HFFc6 (cell line): ENCODE results near the gene GABRG3. TPM values are rescaled to one million over a fixed set of nuclear protein-coding genes. Genes with fewer than 3 reads are reported as not detected.

ENCODE experiments used
- DNase-seq: peaks from one replicate; pipeline ENCODE4 v3.0.0-alpha.2; 2018
- H3K27ac Mint-ChIP-seq: 2 replicates; pipeline ENCODE4 v1.8.0; 2020; ENCODE audit warnings: mild to moderate bottlenecking, mixed read lengths
- H3K27me3 Mint-ChIP-seq: 2 replicates; pipeline ENCODE4 v1.8.0; 2021; ENCODE audit warnings: mild to moderate bottlenecking, moderate library complexity, mixed read lengths; ENCODE audit not compliant: insufficient read depth
- H3K36me3 Mint-ChIP-seq: 2 replicates; pipeline ENCODE4 v1.8.0; 2021; ENCODE audit warnings: low read depth, mixed read lengths
- H3K4me1 Mint-ChIP-seq: 2 replicates; pipeline ENCODE4 v1.8.0; 2020; ENCODE audit warnings: low read depth, mixed read lengths
- H3K4me3 Mint-ChIP-seq: 2 replicates; pipeline ENCODE4 v1.8.0; 2020; ENCODE audit warnings: mild to moderate bottlenecking, moderate library complexity, mixed read lengths
- H3K9me3 Mint-ChIP-seq: 2 replicates; pipeline ENCODE4 v1.8.0; 2020; ENCODE audit warnings: mild to moderate bottlenecking, mixed read lengths
- CTCF ChIP-seq: fragments of 200-600 bp; sonication (generic); IDR thresholded peaks from 2 replicates; pipeline ENCODE4 v1.5.0; 2021; ENCODE audit warnings: antibody characterized with exemption, mild to moderate bottlenecking
- total RNA-seq, 6 experiments: library from RNA; stranded (reverse); fragmentation: NEBNext Ultra II Directional; extraction: Animal tissue kit (Norgen Biotek cat#: 25700); gene quantifications; 2 replicates in 1 of 6; 3 replicates in 5 of 6; pipeline ENCODE4 v1.2.3, GENCODE V29; 2021

The GABRG3 gene
- total RNA-seq, 6 experiments from 2014 or later: not detected

DNA sequence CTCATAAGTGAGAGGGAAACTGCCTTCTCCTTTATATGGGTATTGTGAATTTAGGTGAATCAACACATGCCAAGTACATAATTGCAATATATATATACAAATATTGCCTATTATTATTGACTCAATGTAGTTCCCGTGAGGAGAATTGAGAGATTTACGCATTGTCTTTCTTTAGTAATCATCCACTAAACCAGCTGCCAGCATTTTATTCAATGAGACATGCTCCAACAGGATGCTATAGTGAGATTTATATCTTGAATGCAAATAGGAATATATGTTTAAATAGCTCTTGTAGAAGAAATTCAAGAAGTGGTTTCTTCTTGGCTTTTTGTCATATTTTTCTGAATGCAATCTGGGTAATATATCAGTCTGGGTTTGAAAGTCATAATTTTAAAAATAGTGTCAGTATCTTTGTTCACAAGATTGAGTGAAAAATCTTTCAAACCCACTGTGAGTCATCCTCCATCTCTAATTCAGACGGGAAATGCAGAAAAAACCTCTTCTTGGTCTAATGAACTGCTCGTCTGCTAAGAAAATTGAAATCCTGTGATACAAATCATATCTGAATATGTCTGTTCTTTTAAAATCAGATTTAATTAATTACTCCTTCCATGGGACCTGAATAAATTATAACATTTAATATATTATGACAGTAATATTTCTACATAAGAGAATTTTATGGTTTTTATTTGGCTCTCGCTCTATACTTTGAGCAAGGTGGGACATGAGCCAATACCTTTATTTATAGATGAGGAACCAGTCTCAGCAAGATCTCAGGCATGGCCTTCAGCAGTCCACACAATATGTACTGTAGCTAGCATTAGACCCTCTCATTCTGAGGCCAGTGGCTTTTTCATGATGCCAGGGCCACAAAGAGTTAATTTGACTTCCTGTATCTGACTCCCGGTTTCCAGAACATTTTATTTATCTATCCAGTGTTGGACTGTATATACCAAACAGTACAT lies 516.0 kb downstream of the GABRG3 start:
- Mint-ChIP-seq H3K4me3 (no peak overlapping the region), H3K27me3 (no peaks in the 10 kb centered on the region), H3K27ac (no peak overlapping the region), H3K36me3 (0 out of 2 replicates have a peak, but pooled peaks cover 4% of the 10 kb centered on the region), H3K4me1 (no peaks in the 10 kb centered on the region), H3K9me3 (peaks cover 40% of the 10 kb centered on the region)
- TF ChIP-seq CTCF: no peak
- no peak for DNase-seq

- Mint-ChIP-seq H3K27ac (no peak overlapping the region), H3K9me3 (peaks cover 40% of the 10 kb centered on the region), H3K4me1 (no peaks in the 10 kb centered on the region), H3K27me3 (no peaks in the 10 kb centered on the region), H3K36me3 (0 out of 2 replicates have a peak, but pooled peaks cover 4% of the 10 kb centered on the region), H3K4me3 (no peak overlapping the region)
- no peak for TF ChIP-seq CTCF
- no peak for DNase-seq
Observed at GRCh38 chr15:27487846-27488245, 516.9 kb downstream of the GABRG3 start.

GRCh38 chr15:27490867-27491595 lies 520.0 kb downstream of the GABRG3 start:
- H3K4me1 Mint-ChIP-seq: no peaks in the 10 kb centered on the region
- no peak for TF ChIP-seq CTCF
- no peak for DNase-seq
- H3K36me3 Mint-ChIP-seq: no peaks in the 10 kb centered on the region
- H3K27ac Mint-ChIP-seq: no peak overlapping the region
- H3K9me3 Mint-ChIP-seq: peaks cover 28% of the 10 kb centered on the region
- H3K27me3 Mint-ChIP-seq: no peaks in the 10 kb centered on the region
- no peak overlapping the region for H3K4me3 Mint-ChIP-seq

- H3K27ac Mint-ChIP-seq: no peak overlapping the region
- no peak overlapping the region for H3K4me3 Mint-ChIP-seq
- H3K4me1 Mint-ChIP-seq: no peaks in the 10 kb centered on the region
- no peak for TF ChIP-seq CTCF
- no peaks in the 10 kb centered on the region for H3K27me3 Mint-ChIP-seq
- H3K9me3 Mint-ChIP-seq: peaks cover 32% of the 10 kb centered on the region
- no peaks in the 10 kb centered on the region for H3K36me3 Mint-ChIP-seq
- DNase-seq: no peak
Observed at GRCh38 chr15:27491666-27492621, 521.0 kb downstream of the GABRG3 start.

DNA sequence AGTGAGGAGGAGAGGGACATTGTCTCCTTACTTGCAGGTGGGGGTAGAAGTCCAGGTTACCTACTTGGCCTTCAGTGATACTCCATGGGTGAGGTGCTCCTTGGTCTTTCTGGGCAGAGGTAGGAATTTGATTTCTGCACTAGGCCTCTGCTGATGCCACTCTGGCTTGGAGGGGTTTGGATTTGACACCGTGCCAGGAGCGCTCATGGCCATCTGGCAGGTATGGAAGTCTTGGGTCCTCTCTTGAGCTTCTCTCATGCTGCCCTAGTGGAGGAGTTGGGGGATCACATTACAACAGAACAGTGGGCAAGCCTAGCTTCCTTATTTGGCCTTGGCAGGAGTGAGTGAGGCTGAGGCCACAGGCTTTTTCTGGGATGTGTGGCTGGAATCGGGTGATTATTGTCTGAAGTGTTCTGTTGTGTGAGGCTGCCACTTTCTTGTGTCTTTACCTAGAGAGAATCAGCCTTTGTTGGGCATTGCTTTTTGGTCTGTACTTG lies 525.0 kb downstream of the GABRG3 start:
- Mint-ChIP-seq H3K4me1 (no peaks in the 10 kb centered on the region), H3K36me3 (no peaks in the 10 kb centered on the region), H3K9me3 (peaks cover 42% of the 10 kb centered on the region), H3K27ac (no peak overlapping the region), H3K4me3 (no peak overlapping the region), H3K27me3 (no peaks in the 10 kb centered on the region; the same call in 1 of the 2 replicates)
- TF ChIP-seq CTCF: no peak
- no peak for DNase-seq
